Stimulated activated naive CD8-positive, alpha-beta T cell treated with anti-CD3 and anti-CD28 coated beads, Interleukin-15, Interleukin-2, amounts not matched to agents 100 U/mL and 50 U/mL, for 24 hours (primary cell): Measurements from ENCODE around the gene PLK4.
"Not testable (repeated sequence)": the region's sequence is repeated elsewhere in the genome, so short reads cannot be mapped to it uniquely, and the experiment has no call there.

Source experiments
- ATAC-seq: fragments of 150-1000 bp; cut with Tn5 transposase; one replicate; pipeline ENCODE4 v1.10.0; 2021
- DNase-seq: peaks from one replicate; pipeline ENCODE4 v3.0.0; 2021

The PLK4 gene

GRCh38 chr4:127905029-127905428 lies 24.3 kb downstream of the PLK4 start:
- no peak for DNase-seq
- no peak for ATAC-seq

- DNase-seq, result no peak
- no peak for ATAC-seq
Measured at GRCh38 chr4:127916512-127916911, 35.8 kb downstream of the PLK4 start.

GRCh38 chr4:127917151-127917550 lies 36.5 kb downstream of the PLK4 start:
- ATAC-seq, result no peak
- no peak for DNase-seq

GRCh38 chr4:127920521-127920920 lies 39.8 kb downstream of the PLK4 start:
- DNase-seq (no peak), ATAC-seq (no peak)

GRCh38 chr4:127922226-127922625 lies 41.5 kb downstream of the PLK4 start:
- ATAC-seq (no peak), DNase-seq (no peak)

- not testable (repeated sequence) for DNase-seq, ATAC-seq
Measured at GRCh38 chr4:127925720-127926119, 45.0 kb downstream of the PLK4 start.

- no peak for ATAC-seq
- DNase-seq, result no peak
Measured at GRCh38 chr4:127930175-127930574, 49.5 kb downstream of the PLK4 start.

- DNase-seq, ATAC-seq: not testable (repeated sequence)
Measured at GRCh38 chr4:127931836-127932235, 51.1 kb downstream of the PLK4 start.

GRCh38 chr4:127936974-127937373 lies 56.3 kb downstream of the PLK4 start:
- DNase-seq, result no peak
- no peak for ATAC-seq
